HT-29 (cell line): ENCODE data around the gene GNG14. TPM values are rescaled to one million over a fixed set of nuclear protein-coding genes. Genes with fewer than 3 reads are reported as not detected.
A peak's percentile ranks its signal among the peaks of the same experiment; 100 is the strongest.
"Not testable (repeated sequence)": the region's sequence is repeated elsewhere in the genome, so short reads cannot be mapped to it uniquely, and the experiment has no call there.

Experiments
- DNase-seq: peaks from one replicate; pipeline ENCODE4 v3.0.0-alpha.2; 2015; ENCODE audit warnings: low spot score
- small RNA-seq: library from RNA; depleted of rRNA; stranded (forward); fragments of <200 nt; gene quantifications from one replicate; pipeline ENCODE3, GENCODE V24; 2014
- total RNA-seq: library from RNA; depleted of rRNA; stranded (reverse); fragments of >200 nt; shearing (Covaris generic); gene quantifications from 2 replicates; pipeline ENCODE4 v1.2.3, GENCODE V29; 2014; rRNA removed

Gene GNG14
- total RNA-seq, 1 experiment from 2014 or later, result not detected

- peak; percentile 48 for DNase-seq
Observed at GRCh38 chr19:12723641-12724426, 36.0 kb downstream of the GNG14 start, which contains the start of gene TNPO2. TSS of gene TNPO2 (minus strand) at chr19:12723932. CDS start at chr19:12720977, 2,955 bp downstream.

GRCh38 chr19:12725612-12726011 lies 37.8 kb downstream of the GNG14 start:
- DNase-seq, result not testable (repeated sequence)

GRCh38 chr19:12726988-12727316 lies 39.2 kb downstream of the GNG14 start:
- DNase-seq, result no peak

GRCh38 chr19:12727745-12728433 lies 40.1 kb downstream of the GNG14 start:
- DNase-seq, result no peak

GRCh38 chr19:12730064-12730463 lies 42.3 kb downstream of the GNG14 start:
- no peak for DNase-seq

GRCh38 chr19:12731337-12731736 lies 43.5 kb downstream of the GNG14 start:
- no peak for DNase-seq

GRCh38 chr19:12733369-12734214 lies 45.8 kb downstream of the GNG14 start:
- DNase-seq, result peak; percentile 25

- DNase-seq, result peak; percentile 94
Observed at GRCh38 chr19:12736995-12737834, 49.4 kb downstream of the GNG14 start, which contains the start of gene GET3. TSS of gene GET3 (plus strand) at chr19:12737497. CDS start at chr19:12737506, 9 bp downstream.

- DNase-seq, result no peak
Observed at GRCh38 chr19:12737835-12738351, 50.1 kb downstream of the GNG14 start.

Small RNAs within 50 kb of the gene (small RNA-seq; reads per million reads assigned to genes)
- 143 reads per million, percentile 97 among the genes with 10 or more reads in this experiment for gene SNORD41

Other genes with a start within 250 kb of the GNG14 start
- gene ZNF443, start 247.0 kb upstream of the GNG14 start, total RNA-seq, result 1.8 and 3.0 TPM in 2 replicates
- gene ZNF709, start 203.2 kb upstream of the GNG14 start, total RNA-seq, result 0.15 and 0.83 TPM in 2 replicates
- 1.5 and 3.0 TPM in 2 replicates for gene ZNF564, start 136.5 kb upstream of the GNG14 start, total RNA-seq
- gene ZNF490, start 77.2 kb upstream of the GNG14 start, total RNA-seq, result 1.6 and 2.0 TPM in 2 replicates
- 3.0 and 4.4 TPM in 2 replicates for gene ZNF791, start 77.1 kb upstream of the GNG14 start, total RNA-seq
- gene MAN2B1, start 21.3 kb upstream of the GNG14 start, total RNA-seq, result 18.4 and 35.1 TPM in 2 replicates
- gene WDR83, start 21.2 kb upstream of the GNG14 start, total RNA-seq, result 21.7 and 22.1 TPM in 2 replicates
- gene DHPS, start 6.1 kb upstream of the GNG14 start, total RNA-seq, result 95.0 and 95.4 TPM in 2 replicates
- gene FBXW9, start 8.6 kb downstream of the GNG14 start, total RNA-seq, result 32.9 and 38.0 TPM in 2 replicates
- 24.5 TPM in 2 replicates for gene TNPO2, start 35.9 kb downstream of the GNG14 start, total RNA-seq
- 258 and 260 TPM in 2 replicates for gene TRIR, start 46.7 kb downstream of the GNG14 start, total RNA-seq
- 90.4 and 105 TPM in 2 replicates for gene GET3, start 49.5 kb downstream of the GNG14 start, total RNA-seq
- gene BEST2, start 63.8 kb downstream of the GNG14 start, total RNA-seq, result 0.37 and 0.48 TPM in 2 replicates
- 64.1 and 72.2 TPM in 2 replicates for gene HOOK2, start 87.6 kb downstream of the GNG14 start, total RNA-seq
- gene JUNB, start 103.5 kb downstream of the GNG14 start, total RNA-seq, result 568 and 620 TPM in 2 replicates
- 378 and 396 TPM in 2 replicates for gene PRDX2, start 113.8 kb downstream of the GNG14 start, total RNA-seq
- 0.10 TPM in 1 of 2 replicates, not detected in the other for gene THSD8, start 114.1 kb downstream of the GNG14 start, total RNA-seq
- gene RNASEH2A, start 118.6 kb downstream of the GNG14 start, total RNA-seq, result 48.2 and 55.4 TPM in 2 replicates
- gene RTBDN, start 146.6 kb downstream of the GNG14 start, total RNA-seq, result 0.13 and 0.16 TPM in 2 replicates
- 0.58 and 1.7 TPM in 2 replicates for gene MAST1, start 150.5 kb downstream of the GNG14 start, total RNA-seq
- gene DNASE2, start 193.5 kb downstream of the GNG14 start, total RNA-seq, result 20.9 and 27.6 TPM in 2 replicates
- gene KLF1, start 199.2 kb downstream of the GNG14 start, total RNA-seq, result not detected in 2 replicates
- gene GCDH, start 203.2 kb downstream of the GNG14 start, total RNA-seq, result 24.6 and 27.2 TPM in 2 replicates
- gene SYCE2, start 231.3 kb downstream of the GNG14 start, total RNA-seq, result not detected in 2 replicates
- 84.6 and 96.2 TPM in 2 replicates for gene FARSA, start 245.7 kb downstream of the GNG14 start, total RNA-seq